ENCODE data around the gene FOXL3. TPM values are rescaled to one million over a fixed set of nuclear protein-coding genes. Genes with fewer than 3 reads are reported as not detected.

The FOXL3 gene
- total RNA-seq, 1 experiment from 2014 or later = not detected

GRCh38 chr7:247181-247580 is 42.8 kb upstream of the FOXL3 start:
- CTCF ChIA-PET = no interaction called here
- Histone ChIP-seq H3K4me1 (replicated peaks; ENCODE audit: insufficient read depth) (no peaks in the 10 kb centered on the region), H3K9me3 (ENCODE audit: insufficient read depth, low read depth) (no peaks in the 10 kb centered on the region), H3F3A (ENCODE audit: insufficient read depth, low read depth) (0 out of 2 replicates have a peak, but pooled peaks cover under 1% of the 10 kb centered on the region), H3K27ac (no peak overlapping the region), H3K4me2 (no peak overlapping the region), H3K9me2 (ENCODE audit: insufficient read depth) (no peaks in the 10 kb centered on the region), H3K36me3 (ENCODE audit: low read depth) (no peaks in the 10 kb centered on the region), H4K20me1 (ENCODE audit: insufficient read depth) (no peaks in the 10 kb centered on the region), H3K27me3 (ENCODE audit: insufficient read depth, low read depth) (no peaks in the 10 kb centered on the region), H2AFZ (no peak overlapping the region), H3K4me3 (no peak overlapping the region), H3K79me2 (ENCODE audit: low read depth) (no peaks in the 10 kb centered on the region)
- no peak for DNase-seq
- TF ChIP-seq EZH2 (IDR thresholded peaks at IDR 0.05; ENCODE audit: low read depth) = no peak
- TF ChIP-seq CTCF (conservative IDR thresholded peaks at IDR 0.05) = no peak
- POLR2A ChIA-PET (ENCODE audit: unreplicated experiment) = no interaction called here
- intact Hi-C loops (cut with micrococcal nuclease; ENCODE audit: unreplicated experiment) = no loop called here
- BruUV-seq (replicated peaks) = no TSS peak

GRCh38 chr7:247636-248035 is 42.3 kb upstream of the FOXL3 start:
- Histone ChIP-seq H3K4me3 (no peak overlapping the region), H3K27ac (no peak overlapping the region), H2AFZ (no peak overlapping the region), H3K27me3 (ENCODE audit: insufficient read depth, low read depth) (no peaks in the 10 kb centered on the region), H3K4me1 (replicated peaks; ENCODE audit: insufficient read depth) (no peaks in the 10 kb centered on the region), H3K79me2 (ENCODE audit: low read depth) (no peaks in the 10 kb centered on the region), H3K9me2 (ENCODE audit: insufficient read depth) (no peaks in the 10 kb centered on the region), H3K9me3 (ENCODE audit: insufficient read depth, low read depth) (no peaks in the 10 kb centered on the region), H3F3A (ENCODE audit: insufficient read depth, low read depth) (no peaks in the 10 kb centered on the region), H4K20me1 (ENCODE audit: insufficient read depth) (no peaks in the 10 kb centered on the region), H3K4me2 (no peak overlapping the region), H3K36me3 (ENCODE audit: low read depth) (no peaks in the 10 kb centered on the region)
- DNase-seq = no peak
- TF ChIP-seq EZH2 (IDR thresholded peaks at IDR 0.05; ENCODE audit: low read depth) = no peak
- TF ChIP-seq CTCF (conservative IDR thresholded peaks at IDR 0.05) = no peak
- ChIA-PET POLR2A (ENCODE audit: unreplicated experiment) (no interaction called here), CTCF (no interaction called here)
- no TSS peak for BruUV-seq (replicated peaks)
- intact Hi-C loops (cut with micrococcal nuclease; ENCODE audit: unreplicated experiment) = no loop called here

- no peak overlapping the region for H3K27ac ChIP-seq
- no peaks in the 10 kb centered on the region for H3K4me1 ChIP-seq (replicated peaks; ENCODE audit: insufficient read depth)
- no peak overlapping the region for H3K4me3 ChIP-seq
- H3K79me2 ChIP-seq (ENCODE audit: low read depth) = no peaks in the 10 kb centered on the region
- no peak overlapping the region for H2AFZ ChIP-seq
- no peaks in the 10 kb centered on the region for H4K20me1 ChIP-seq (ENCODE audit: insufficient read depth)
- no peaks in the 10 kb centered on the region for H3K36me3 ChIP-seq (ENCODE audit: low read depth)
- ChIA-PET CTCF (no interaction called here), POLR2A (ENCODE audit: unreplicated experiment) (no interaction called here)
- no TSS peak for BruUV-seq (replicated peaks)
- intact Hi-C loops (cut with micrococcal nuclease; ENCODE audit: unreplicated experiment) = no loop called here
- no peaks in the 10 kb centered on the region for H3K27me3 ChIP-seq (ENCODE audit: insufficient read depth, low read depth)
- H3K4me2 ChIP-seq = no peak overlapping the region
- TF ChIP-seq CTCF (conservative IDR thresholded peaks at IDR 0.05) = no peak
- no peaks in the 10 kb centered on the region for H3K9me2 ChIP-seq (ENCODE audit: insufficient read depth)
- H3F3A ChIP-seq (ENCODE audit: insufficient read depth, low read depth) = no peaks in the 10 kb centered on the region
- no peak for DNase-seq
- no peaks in the 10 kb centered on the region for H3K9me3 ChIP-seq (ENCODE audit: insufficient read depth, low read depth)
Measured at GRCh38 chr7:248732-249435, 41.1 kb upstream of the FOXL3 start.

All from PC-9 (cell line).